Stomach smooth muscle (tissue), 2 donors: ENCODE results near the gene FXYD6.
A peak's percentile ranks its signal among the peaks of the same experiment; 100 is the strongest.

Source experiments
- H3K27ac ChIP-seq: one replicate; pipeline ENCODE4 v1.7.0; 2013; ENCODE audit warnings: mild to moderate bottlenecking, low read length, inconsistent platforms
- H3K27me3 ChIP-seq, 2 donors: one replicate each; pipeline ENCODE4 v1.7.0; 2013; ENCODE audit warnings: low read length in 2 of 2; ENCODE audit not compliant: insufficient read depth in 2 of 2, control insufficient read depth in 1 of 2
- H3K36me3 ChIP-seq, 2 donors: one replicate each; pipeline ENCODE4 v1.7.0; 2013; ENCODE audit warnings: low read length in 2 of 2; ENCODE audit not compliant: control insufficient read depth in 2 of 2, insufficient read depth in 2 of 2
- H3K4me1 ChIP-seq: one replicate; pipeline ENCODE4 v1.7.0; 2013; ENCODE audit warnings: low read length; ENCODE audit not compliant: control insufficient read depth, insufficient read depth
- H3K4me3 ChIP-seq, 2 donors: one replicate each; pipeline ENCODE4 v1.7.0; 2013; ENCODE audit warnings: low read length in 2 of 2
- H3K9ac ChIP-seq, 2 donors: one replicate each; pipeline ENCODE4 v1.7.0; 2013; ENCODE audit warnings: low read length in 2 of 2, mild to moderate bottlenecking in 1 of 2
- H3K9me3 ChIP-seq, 2 donors: one replicate each; pipeline ENCODE4 v1.7.0; 2013; ENCODE audit warnings: low read length in 2 of 2; ENCODE audit not compliant: control insufficient read depth in 2 of 2
- donor health status: healthy.
- donor health status: Pancreatic carcinoma.

The FXYD6 gene

DNA sequence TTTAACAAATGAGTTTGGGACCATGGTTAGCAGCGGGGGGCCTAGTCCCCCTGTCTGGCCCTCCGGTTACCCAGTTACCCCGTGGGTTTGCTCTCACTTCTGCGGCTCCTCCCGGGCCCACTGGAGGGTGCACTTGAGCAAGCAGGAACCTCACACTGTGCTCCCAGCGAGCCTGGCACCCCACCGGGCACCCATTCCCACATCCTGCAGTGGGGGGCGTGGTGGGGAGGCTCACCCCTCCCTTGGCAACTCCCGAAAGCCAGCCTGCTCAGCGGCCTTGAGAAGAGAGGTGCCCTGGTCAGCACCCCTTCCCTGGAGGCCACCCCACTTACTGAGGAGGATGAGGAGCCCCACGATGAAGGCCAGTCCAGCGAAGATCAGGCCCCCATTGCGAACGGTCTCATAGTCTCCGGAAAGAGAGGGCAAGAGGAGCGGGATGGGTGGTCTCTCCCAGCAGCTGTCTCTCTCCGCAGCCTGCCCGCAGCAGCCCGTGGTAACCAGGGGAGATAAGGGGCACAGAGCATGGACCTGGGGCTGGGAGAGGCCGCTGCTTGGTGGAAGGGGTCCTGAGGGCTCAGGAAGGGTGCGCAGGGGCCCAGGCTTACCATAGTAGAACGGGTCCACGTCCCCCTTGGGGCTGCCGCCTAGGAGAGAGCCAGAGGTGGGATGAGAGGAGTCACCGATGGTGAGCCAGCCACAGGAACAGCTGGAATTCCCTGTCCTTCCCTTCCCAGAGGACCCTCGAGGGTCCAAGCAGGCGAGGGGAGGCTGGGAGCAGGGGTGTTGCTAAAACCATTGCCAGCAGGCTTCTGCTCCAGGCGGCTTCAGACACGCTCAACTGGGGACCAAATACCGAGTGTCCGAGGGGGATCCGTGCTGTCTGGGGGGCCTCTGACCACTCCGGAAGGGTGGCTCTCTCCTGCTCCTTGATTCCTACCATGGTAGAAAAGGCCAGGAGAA is 54.1 kb downstream of the FXYD6 start:
- Histone ChIP-seq H3K27ac (no peak overlapping the region), H3K4me3 (no peak overlapping the region), H3K9me3 (no peaks in the 10 kb centered on the region), H3K4me1 (peaks cover 39% of the 10 kb centered on the region), H3K27me3 (peaks cover 0 to 5% of the 10 kb centered on the region in 2 donors), H3K36me3 (no peaks in the 10 kb centered on the region), H3K9ac (no peak overlapping the region)

DNA sequence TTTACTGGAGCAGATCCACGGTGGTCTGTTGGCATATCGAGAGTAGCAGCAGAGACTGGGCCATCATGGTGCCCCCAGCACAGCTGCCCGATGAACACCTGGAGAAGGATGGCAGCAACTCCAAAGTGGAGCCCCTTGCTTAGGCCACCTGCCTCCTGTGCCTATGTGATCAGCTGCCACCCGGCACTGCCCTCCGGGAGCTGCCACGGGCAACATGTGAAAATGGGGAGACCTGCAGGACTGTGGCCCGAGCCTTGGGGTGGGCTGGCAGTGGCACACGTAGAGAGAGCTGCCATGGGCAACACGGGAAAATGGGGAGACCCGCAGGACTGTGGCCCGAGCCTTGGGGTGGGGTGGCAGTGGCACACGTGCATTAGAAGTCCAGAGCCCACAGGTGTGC is 55.0 kb downstream of the FXYD6 start:
- H3K4me3 ChIP-seq = no peak overlapping the region
- H3K36me3 ChIP-seq = no peaks in the 10 kb centered on the region
- peaks cover 46% of the 10 kb centered on the region for H3K4me1 ChIP-seq
- H3K27ac ChIP-seq = no peak overlapping the region
- no peak overlapping the region for H3K9ac ChIP-seq
- peaks cover 0 to 11% of the 10 kb centered on the region in 2 donors for H3K27me3 ChIP-seq
- H3K9me3 ChIP-seq = no peaks in the 10 kb centered on the region

DNA sequence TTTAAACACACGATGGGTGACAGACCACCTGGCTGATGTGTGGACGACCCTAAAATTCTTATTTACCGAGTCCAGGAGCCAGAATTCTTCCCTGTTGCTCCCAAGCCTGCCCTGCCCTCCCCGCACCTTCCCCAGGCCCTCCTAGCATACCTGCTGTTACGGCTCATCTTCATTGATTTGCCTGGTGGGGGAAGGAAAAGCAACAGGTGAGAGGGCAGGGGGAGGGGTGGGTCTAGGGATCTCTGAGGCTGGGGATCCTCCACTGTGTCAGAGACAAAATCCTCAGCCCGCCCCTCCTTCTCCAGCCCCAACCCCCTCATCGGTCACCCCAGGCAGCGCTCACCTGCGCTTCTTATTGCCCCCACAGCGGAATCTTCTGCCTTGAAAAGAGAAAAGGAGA is 55.9 kb downstream of the FXYD6 start:
- Histone ChIP-seq H3K9me3 (no peaks in the 10 kb centered on the region), H3K9ac (no peak overlapping the region), H3K4me3 (no peak overlapping the region), H3K36me3 (no peaks in the 10 kb centered on the region), H3K4me1 (peaks cover 49% of the 10 kb centered on the region), H3K27me3 (peaks cover 2 to 14% of the 10 kb centered on the region in 2 donors), H3K27ac (no peak overlapping the region)

DNA sequence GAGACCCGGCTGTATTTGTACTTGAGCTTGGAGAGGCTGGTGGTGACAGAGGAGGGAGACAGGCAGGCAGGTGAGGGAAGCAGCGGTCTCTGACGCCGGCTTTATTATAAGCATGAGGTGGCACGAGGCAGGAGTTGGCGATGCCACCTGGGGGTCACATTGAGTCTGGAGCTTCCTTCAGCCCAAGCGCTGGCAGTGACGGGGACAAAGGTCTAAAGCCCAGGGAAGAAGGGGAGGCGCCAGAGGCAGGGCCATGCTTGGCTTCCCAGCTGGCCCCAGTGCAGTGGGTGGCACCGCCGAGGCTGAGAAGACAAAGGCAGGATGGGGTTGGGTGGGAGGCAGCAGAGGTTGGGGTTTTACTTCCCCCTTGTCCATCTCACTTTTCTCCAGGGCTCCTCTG is 56.4 kb downstream of the FXYD6 start:
- H3K27me3 ChIP-seq = peaks cover 2 to 17% of the 10 kb centered on the region in 2 donors
- no peak overlapping the region for H3K27ac ChIP-seq
- H3K4me1 ChIP-seq = peaks cover 49% of the 10 kb centered on the region
- no peak overlapping the region for H3K4me3 ChIP-seq
- no peak overlapping the region for H3K9ac ChIP-seq
- H3K9me3 ChIP-seq = no peaks in the 10 kb centered on the region
- H3K36me3 ChIP-seq = no peaks in the 10 kb centered on the region

DNA sequence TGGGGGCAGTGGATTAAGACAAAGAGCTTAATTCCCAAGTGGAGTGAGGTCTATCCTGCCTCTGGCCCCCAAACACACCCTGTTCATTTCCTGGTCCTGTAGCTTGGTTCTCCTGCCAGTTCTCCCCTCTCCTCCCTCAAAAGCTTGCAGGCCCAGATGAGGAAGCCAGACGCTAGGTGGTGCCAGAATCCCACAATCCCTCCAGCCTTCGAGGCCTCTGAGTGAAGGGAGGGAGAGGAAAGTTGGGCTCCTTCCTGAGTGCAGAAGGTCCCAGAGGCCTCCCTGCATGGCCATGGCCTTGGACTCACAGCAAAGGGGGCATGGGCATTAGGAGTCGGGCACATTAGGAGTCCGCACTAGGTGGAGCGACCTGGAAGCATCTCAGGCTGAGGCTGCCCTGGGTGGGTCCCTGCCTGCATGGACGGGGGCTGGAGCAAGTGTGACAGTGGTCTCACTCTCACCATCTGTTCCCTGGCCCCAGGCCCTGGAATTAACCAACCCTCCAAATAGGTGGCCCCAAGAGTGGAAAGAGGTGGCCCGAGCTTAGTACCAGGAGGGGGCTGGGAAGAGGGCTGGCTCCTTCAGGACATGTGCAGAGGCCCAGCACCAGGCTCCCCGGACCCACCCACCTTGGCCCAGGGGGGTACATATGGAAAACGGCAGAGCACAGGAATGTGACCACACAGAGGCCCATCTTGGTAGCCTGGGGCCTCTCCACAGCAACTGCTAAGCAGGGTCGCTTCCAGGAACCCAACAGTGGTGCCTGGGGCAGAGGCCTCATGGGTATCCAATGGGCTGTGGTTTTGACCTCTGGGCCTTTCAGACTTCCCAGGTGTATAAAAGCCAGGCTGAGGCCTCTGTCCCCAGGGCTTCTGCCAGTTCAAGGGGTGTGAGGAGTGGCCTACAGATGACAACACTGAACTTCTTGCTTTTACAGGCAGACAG is 57.1 kb downstream of the FXYD6 start:
- Histone ChIP-seq H3K9me3 (no peaks in the 10 kb centered on the region), H3K27me3 (peaks cover 2 to 17% of the 10 kb centered on the region in 2 donors), H3K9ac (no peak overlapping the region), H3K27ac (no peak overlapping the region), H3K4me3 (no peak overlapping the region), H3K4me1 (peaks cover 50% of the 10 kb centered on the region), H3K36me3 (no peaks in the 10 kb centered on the region)

DNA sequence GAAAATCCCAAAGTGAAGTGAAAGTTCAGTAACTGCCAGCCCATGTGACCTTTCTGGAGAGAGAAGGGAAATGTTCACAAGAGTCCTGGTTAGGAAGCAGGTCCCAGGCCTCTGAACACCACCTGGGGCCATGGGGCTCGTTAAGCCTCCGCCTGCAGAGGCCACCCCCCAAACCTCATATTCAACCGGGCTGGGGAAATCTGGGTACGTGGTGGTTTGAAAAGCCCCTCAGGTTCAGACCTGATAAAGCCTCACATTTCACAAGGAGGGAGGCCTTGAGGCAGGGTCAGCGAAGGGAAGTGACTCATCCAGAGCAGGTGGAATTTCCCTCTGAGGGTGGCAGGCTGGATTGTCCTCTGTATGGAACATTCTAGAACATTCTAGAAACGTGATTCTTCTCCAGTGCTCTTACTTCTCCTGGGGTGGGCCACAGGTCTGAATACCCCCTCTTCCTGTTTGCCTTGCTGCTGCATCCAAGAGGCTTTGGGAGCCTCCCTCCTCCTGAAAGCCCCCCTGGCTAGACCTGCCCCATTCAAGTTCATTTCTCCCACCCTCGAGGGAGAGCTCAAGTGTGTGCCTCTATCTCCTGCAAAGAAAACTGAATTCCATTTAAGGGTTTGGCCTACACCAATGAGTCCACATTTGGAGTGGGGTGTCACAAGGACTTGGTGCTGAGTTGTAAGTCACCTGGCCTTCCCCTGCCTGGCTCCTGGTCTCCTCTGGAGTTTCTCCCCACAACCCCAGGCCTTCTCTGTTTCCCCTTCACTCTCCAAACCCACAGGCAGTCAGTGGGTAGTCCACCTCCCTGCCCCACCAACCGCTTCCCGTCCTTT is 58.2 kb downstream of the FXYD6 start:
- H3K27me3 ChIP-seq = peaks cover 2 to 17% of the 10 kb centered on the region in 2 donors

DNA sequence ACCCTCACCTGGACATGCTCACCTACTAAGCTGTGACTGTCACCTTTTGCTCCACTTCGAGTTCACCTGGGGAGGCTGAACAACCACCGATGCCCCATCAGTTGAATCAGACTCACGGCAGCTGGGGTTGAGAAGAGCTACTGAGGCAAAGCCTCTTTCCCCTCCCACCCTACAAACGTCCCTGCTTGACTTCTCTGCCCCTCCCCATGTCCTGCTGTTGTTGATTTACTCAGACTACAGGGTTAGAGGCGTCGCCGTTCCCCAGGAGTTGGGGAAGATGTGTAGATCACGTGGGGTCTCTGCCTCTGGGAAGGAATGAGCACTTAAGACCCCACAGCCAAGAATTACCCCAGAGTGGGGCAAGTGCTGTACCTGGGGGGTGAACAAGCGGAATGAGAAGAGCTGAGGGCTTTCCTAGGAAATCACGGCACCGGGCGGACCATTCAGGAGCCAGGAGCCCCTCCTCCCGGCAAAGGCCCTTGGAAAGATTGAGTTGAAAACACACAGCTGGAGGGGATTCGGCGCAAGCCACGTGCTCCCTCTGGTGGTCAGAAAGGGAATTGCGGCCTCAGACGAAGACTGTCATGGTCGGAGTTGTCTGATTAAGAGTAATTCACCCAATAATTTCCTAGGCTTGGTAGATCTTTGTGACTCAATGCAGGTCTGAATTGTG is 59.0 kb downstream of the FXYD6 start:
- H3K9me3 ChIP-seq = no peaks in the 10 kb centered on the region
- H3K27ac ChIP-seq = no peak overlapping the region
- peak overlapping the region; percentile 13 to 54 for H3K4me3 ChIP-seq
- peak overlapping the region in 1 of 2 donors; percentile 1 for H3K9ac ChIP-seq
- H3K36me3 ChIP-seq = no peaks in the 10 kb centered on the region
- peaks cover 38% of the 10 kb centered on the region for H3K4me1 ChIP-seq
- H3K27me3 ChIP-seq = peaks cover 2 to 17% of the 10 kb centered on the region in 2 donors

More for the DNA sequence above, 58.2 kb downstream of the FXYD6 start:
- Histone ChIP-seq H3K27ac (no peak overlapping the region), H3K4me1 (peaks cover 41% of the 10 kb centered on the region), H3K9me3 (no peaks in the 10 kb centered on the region), H3K9ac (no peak overlapping the region), H3K4me3 (no peak overlapping the region), H3K36me3 (no peaks in the 10 kb centered on the region)

DNA sequence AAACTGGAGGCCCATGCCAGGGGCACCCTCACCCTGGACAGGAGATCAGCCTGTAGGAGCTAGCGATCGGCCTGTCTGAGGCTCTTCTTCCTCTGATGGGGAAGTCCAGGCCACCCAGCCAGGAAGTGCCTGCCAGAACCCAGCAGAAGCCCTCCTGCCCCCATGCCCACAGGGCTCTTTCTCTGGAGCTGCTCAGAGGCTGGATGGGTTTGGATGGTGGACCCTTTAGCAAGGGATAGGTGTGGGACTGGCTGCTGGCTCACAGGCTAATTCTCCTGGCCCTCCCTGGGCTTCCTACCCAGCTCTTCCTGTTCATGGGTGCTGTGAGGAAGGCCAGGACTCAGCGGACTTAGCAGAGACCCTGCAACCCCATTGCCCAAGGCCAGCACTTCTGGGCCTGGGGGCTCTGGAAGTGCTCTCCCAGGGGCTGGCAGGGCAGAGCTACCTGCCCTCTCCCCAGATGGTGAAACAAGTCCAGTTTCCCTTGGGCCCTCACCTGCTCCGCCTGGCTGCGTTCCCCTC is 59.6 kb downstream of the FXYD6 start:
- Histone ChIP-seq H3K4me1 (peaks cover 35% of the 10 kb centered on the region), H3K9me3 (no peaks in the 10 kb centered on the region), H3K9ac (peak overlapping the region; percentile 1 to 21), H3K36me3 (no peaks in the 10 kb centered on the region), H3K4me3 (peak overlapping the region in 1 of 2 donors; percentile 54), H3K27me3 (peaks cover 2 to 12% of the 10 kb centered on the region in 2 donors), H3K27ac (no peak overlapping the region)

DNA sequence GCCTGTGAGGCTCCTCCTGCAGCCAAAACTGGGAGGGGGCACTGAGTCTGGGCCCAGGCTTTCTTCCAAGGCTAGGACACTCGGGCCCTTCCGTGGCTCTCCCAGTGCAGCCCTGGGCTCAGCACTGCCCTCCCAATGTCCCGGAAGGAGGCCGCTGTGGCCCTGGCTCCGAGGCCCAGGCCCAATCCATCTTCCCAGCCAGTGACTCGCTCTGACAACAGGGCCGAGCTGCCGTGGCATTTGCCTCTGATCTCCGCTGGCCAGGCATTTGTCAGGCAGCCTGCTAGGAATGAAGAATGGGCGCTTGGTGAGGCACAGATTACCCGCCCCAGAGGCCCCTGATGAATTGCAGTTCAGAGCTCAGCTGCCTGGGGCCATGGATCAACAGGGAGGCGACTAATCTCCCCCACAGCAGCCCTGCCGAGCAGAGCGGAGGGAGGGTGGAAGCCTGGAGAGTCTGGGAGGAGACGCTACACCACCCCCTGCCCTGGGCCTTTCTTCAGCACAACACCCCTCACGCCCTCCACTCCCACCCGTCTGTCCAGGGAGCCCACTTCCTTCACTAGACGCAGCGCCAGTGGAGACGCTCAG is 60.2 kb downstream of the FXYD6 start:
- Histone ChIP-seq H3K27ac (no peak overlapping the region), H3K4me3 (peak overlapping the region in 1 of 2 donors; percentile 47), H3K9ac (no peak overlapping the region)

More for the DNA sequence above, 60.2 kb downstream of the FXYD6 start:
- Histone ChIP-seq H3K9me3 (no peaks in the 10 kb centered on the region), H3K27me3 (peaks cover 2 to 12% of the 10 kb centered on the region in 2 donors), H3K4me1 (peaks cover 34% of the 10 kb centered on the region), H3K36me3 (no peaks in the 10 kb centered on the region)
